NCI-H524 treated with DMSO at 0.1 percent for 48 hours (cell line): ENCODE measurements around the gene PCDHB3.
"Not testable (repeated sequence)": the region's sequence is repeated elsewhere in the genome, so short reads cannot be mapped to it uniquely, and the experiment has no call there.

ENCODE experiments used
- DNase-seq: peaks from one replicate; lab custom pipeline; 2025; lab: John Stamatoyannopoulos, UW

Gene PCDHB3

DNA sequence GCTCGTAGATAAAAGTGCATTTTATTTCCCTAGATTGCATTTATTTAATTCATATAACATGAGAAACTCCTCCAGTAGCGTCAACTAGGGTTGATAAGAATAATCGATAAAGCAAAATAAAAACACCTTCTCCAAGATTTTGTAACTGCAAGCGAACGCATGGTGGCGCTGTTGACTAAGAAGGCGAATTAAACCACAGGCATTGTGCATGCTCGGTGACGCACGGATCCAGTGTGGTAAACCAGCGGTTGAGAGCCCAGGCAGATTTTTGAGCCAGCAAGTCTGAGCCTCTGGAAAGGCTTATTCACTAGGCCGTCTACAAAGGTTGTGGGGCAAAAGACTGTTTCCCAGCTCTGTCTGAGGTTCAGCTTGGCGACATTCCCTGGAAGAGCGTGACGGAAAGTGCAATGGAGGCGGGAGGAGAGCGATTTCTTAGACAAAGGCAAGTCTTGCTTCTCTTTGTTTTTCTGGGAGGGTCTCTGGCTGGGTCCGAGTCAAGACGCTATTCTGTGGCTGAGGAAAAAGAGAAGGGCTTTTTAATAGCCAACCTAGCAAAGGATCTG, at the start of gene PCDHB3:
Gene PCDHB3, plus strand, starts transcription at position 231 of the 563 bp plus-strand sequence. Its CDS starts 177 bp downstream, at position 408.
- no peak for DNase-seq

DNA sequence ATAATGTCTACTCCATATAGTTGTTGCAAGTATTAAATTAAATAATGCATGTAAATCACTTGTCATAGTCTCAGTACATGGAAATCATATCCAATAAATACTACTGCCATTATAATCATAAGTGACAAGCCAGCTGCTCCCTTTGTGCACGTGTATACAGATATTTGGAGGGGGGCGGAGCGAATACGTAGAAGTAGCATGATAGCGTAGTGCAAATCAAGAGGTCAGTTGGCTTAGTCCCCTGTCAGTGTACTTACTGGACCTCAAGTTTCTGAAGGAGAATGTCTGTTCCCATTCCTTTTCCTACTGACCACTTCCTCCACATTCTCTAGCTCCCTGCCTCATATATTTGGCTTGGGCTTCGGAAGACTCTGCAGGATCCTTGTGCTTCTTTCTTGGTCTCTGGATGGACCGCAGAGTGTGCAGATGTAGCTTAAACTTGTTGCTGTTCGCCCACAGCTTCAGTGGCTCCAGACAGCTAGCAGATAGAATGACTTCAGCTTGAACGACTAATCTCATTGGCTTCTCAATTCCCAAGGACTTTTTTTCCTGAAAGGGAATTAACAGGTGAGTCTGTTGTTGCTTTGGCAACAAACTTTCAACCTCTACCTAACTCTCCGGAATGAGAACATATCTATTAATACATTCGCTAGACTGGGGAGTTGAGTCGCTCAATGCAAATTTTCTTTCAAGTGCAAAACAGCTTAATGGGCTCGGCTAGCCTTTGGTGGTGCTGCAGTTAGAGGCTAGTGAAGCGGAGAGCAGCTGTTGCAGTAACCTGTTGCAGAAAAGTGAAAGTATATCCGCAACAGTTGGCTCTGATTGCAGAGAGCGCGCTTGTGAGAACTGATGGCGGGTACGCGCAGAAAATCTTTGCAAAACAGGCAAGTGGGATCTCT, 49.4 kb upstream of the PCDHB3 start, which contains the start of gene PCDHB1:
Gene PCDHB1, plus strand, starts transcription at position 753 of the 899 bp plus-strand sequence. Its CDS starts 97 bp downstream, at position 850.
- peak; percentile 43 for DNase-seq

DNA sequence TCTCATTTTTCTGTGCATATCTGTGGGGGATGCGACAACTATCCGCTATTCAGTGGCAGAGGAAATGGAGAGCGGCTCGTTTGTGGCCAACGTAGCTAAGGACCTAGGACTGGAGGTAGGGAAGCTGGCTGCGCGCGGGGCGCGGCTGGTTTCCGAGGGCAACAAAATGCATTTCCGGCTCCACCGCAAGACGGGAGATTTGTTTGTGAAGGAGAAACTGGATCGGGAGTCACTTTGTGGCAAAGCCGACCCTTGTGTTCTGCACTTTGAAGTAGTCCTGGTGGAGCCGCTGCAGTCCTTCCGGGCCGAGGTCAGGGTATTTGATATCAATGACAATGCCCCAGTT, 48.8 kb upstream of the PCDHB3 start:
- DNase-seq = no peak

GRCh38 chr5:141077826-141078225, 22.4 kb upstream of the PCDHB3 start:
- DNase-seq = no peak

DNA sequence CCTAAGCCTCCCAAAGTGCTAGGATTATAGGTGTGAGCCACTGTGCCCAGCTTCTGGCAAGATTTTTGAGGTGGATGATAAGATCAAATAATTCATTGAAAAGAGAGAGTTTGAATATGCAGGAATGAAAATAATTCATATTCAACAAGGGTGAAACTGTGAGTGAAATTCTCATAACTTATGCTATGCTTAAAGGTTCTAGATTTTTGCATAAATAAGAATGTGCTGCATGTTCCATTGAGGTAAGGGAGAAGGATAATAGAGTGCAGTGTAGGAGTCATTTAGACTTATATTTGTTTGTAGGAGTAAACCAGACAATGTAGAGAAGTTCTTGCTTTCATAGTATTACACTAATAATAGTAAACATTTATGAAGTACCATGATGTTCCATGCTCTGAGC, 18.0 kb upstream of the PCDHB3 start:
- no peak for DNase-seq

- no peak for DNase-seq
These were observed 15.7 kb upstream of the PCDHB3 start for GRCh38 chr5:141084487-141084989.

DNA sequence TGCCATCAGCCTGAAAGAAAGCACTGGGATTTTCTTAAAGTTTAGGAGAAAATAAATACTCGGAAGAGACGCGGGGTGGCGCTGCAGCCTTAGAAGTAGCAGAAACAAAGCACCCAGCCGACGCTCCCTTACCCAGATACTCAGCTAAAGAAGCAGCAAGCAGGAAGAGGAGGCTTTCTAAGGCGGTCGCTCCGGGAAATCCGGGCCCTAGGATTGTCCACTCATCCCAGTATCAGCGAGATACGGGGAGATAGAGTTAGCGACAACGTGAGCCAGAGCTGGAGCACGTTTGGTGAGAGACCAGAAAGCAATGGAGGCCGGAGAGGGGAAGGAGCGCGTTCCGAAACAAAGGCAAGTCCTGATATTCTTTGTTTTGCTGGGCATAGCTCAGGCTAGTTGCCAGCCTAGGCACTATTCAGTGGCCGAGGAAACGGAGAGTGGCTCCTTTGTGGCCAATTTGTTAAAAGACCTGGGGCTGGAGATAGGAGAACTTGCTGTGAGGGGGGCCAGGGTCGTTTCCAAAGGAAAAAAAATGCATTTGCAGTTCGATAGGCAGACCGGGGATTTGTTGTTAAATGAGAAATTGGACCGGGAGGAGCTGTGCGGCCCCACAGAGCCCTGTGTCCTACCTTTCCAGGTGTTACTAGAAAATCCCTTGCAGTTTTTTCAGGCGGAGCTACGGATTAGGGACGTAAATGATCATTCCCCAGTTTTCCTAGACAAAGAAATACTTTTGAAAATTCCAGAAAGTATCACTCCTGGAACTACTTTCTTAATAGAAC, 5.6 kb upstream of the PCDHB3 start, which contains the start of gene PCDHB2:
Gene PCDHB2, plus strand, starts transcription at position 135 of the 782 bp plus-strand sequence. Its CDS starts 176 bp downstream, at position 311.
- peak; percentile 41 for DNase-seq

GRCh38 chr5:141095263-141095641, 5.0 kb upstream of the PCDHB3 start:
- no peak for DNase-seq

DNA sequence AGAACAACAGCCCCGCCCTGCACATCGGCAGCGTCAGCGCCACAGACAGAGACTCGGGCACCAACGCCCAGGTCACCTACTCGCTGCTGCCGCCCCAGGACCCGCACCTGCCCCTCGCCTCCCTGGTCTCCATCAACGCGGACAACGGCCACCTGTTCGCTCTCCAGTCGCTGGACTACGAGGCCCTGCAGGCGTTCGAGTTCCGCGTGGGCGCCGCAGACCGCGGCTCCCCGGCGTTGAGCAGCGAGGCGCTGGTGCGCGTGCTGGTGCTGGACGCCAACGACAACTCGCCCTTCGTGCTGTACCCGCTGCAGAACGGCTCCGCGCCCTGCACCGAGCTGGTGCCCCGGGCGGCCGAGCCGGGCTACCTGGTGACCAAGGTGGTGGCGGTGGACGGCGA, 4.1 kb upstream of the PCDHB3 start:
- DNase-seq = not testable (repeated sequence)

GRCh38 chr5:141096586-141096985, 3.7 kb upstream of the PCDHB3 start:
- not testable (repeated sequence) for DNase-seq

- no peak for DNase-seq
These were observed 786 bp downstream of the PCDHB3 start for GRCh38 chr5:141101059-141101458.

- not testable (repeated sequence) for DNase-seq
These were observed 1.8 kb downstream of the PCDHB3 start for GRCh38 chr5:141102070-141102469.

DNA sequence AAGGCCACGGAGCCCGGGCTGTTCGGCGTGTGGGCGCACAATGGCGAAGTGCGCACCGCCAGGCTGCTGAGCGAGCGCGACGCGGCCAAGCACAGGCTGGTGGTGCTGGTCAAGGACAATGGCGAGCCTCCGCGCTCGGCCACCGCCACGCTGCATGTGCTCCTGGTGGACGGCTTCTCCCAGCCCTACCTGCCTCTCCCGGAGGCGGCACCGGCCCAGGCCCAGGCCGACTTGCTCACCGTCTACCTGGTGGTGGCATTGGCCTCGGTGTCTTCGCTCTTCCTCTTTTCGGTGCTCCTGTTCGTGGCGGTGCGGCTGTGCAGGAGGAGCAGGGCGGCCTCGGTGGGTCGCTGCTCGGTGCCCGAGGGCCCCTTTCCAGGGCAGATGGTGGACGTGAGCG, 2.2 kb downstream of the PCDHB3 start:
- not testable (repeated sequence) for DNase-seq

DNA sequence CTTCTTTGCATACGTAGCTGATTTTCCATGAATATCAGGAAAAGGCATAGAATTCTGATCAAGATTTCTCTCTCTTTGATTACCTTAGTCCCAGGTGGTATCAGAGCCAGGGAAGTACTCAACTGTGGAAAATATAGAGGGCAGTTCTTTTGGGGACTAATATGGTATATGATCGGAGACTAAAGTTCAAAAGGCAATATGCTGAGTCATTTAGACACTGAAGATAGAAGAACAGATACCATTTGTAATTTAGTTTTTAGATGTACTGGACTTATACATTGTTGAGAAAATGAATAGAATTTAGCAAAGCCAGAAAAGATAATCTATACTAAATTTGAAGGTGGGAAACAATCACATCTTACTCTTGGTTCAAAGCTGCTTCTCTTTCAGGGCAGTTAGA, 5.1 kb downstream of the PCDHB3 start:
- DNase-seq = no peak

DNA sequence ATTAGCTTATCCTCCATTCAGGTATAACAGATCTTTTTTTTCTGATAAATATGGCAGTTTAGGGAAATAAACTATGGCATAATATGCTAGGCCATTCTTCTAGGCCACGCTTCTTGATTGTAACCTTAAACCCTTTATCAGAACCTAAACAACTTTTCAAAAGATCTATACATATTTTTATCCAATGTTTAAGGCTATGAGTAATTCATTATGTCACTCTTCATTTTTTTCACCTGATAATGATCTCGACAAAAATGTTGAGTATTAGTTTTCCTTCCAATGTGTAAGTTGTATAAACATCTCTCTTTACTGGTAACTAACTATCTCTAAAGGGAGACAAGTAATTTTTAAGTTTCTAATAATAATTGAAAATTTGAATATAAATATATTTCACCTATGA, 19.0 kb downstream of the PCDHB3 start:
- no peak for DNase-seq

- no peak for DNase-seq
These were observed 21.3 kb downstream of the PCDHB3 start, which contains the start of gene PCDHB4 for GRCh38 chr5:141121563-141121962. Gene PCDHB4 (plus strand): TSS chr5:141121818. CDS start chr5:141121999, 181 bp downstream.

- DNase-seq = no peak
These were observed 21.7 kb downstream of the PCDHB3 start for GRCh38 chr5:141121985-141122384.

GRCh38 chr5:141123396-141124135, 23.3 kb downstream of the PCDHB3 start:
- DNase-seq = not testable (repeated sequence)

DNA sequence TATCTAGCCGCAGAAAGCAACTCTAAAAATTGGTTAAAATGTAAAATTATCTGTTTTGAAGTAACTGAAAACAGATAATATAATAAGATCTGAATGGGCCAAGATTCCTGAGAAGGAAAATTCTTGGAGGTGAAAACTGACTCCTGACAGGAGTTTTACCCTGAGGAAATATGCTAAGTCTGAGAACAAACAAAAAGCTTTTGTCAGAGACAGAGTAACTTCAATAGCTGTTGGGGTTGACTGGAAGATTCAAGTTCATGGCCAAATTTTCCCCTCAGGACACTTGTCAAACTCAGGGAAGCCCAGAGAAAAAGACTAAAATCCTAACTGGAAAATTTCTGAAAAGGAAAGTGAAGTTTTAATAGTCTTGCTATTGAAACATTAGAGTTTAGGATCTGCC, 27.0 kb downstream of the PCDHB3 start:
- no peak for DNase-seq

DNA sequence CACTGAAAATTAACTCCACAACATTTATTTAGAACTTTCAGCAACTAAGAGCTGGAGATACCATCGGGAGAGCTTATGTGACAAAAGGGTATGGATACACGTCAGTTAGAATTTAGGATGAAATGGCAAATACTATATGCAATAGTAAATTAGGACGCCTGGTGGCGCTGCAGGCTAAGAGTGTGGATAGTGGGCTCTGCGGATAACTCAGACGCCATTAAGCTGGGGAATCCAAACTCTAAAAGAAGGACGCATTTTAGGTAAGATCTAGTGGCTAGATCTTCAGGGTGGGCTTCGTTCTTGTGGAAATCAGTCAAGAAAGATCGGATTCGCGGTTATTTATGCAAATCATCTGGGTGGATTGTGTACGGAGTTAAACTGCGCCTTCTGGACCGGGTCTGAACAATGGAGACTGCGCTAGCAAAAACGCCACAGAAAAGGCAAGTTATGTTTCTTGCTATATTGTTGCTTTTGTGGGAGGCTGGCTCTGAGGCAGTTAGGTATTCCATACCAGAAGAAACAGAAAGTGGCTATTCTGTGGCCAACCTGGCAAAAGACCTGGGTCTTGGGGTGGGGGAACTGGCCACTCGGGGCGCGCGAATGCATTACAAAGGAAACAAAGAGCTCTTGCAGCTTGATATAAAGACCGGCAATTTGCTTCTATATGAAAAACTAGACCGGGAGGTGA, 34.9 kb downstream of the PCDHB3 start, which contains the start of gene PCDHB5:
Gene PCDHB5, plus strand, starts transcription at position 177 of the 688 bp plus-strand sequence. Its CDS starts 229 bp downstream, at position 406.
- no peak for DNase-seq
